Epithelial cell of esophagus (primary cell): ENCODE data around the gene NRG3.

ENCODE experiments used
- DNase-seq: peaks from one replicate; pipeline ENCODE4 v3.0.0; 2010; ENCODE audit warnings: low read depth
- H3K4me3 ChIP-seq: 2 replicates; pipeline ENCODE4 v1.5.1; 2011; ENCODE audit warnings: mild to moderate bottlenecking, low read length, control low read depth
- TF ChIP-seq, protein P1 (sequence below): IDR thresholded peaks from 2 replicates; pipeline ENCODE4 v1.5.1; 2011; ENCODE audit warnings: low read depth, mild to moderate bottlenecking, low read length, control low read depth, inconsistent platforms; ENCODE audit not compliant: insufficient read depth; ENCODE audit errors: missing control alignments

NRG3 gene

DNA sequence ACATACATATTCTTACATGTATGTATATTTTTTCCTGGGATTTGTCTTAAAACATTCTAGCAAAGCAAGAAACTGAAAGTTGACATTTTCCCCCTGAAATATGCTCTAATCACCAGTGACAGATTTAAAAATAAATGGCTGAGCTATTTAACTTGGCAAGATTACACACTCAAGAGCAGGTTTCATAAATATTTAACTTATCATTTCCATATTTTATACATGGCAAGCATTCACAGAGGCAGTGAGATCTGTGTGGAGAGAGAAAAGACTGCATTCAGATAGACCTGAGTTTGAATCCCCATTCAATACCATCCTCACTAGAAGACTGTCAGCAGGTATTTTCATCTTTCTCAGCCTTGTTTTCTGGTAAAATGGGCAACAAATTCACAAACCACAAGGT, 1043.0 kb downstream of the NRG3 start:
- no peak overlapping the region for H3K4me3 ChIP-seq
- TF ChIP-seq, protein P1, sequence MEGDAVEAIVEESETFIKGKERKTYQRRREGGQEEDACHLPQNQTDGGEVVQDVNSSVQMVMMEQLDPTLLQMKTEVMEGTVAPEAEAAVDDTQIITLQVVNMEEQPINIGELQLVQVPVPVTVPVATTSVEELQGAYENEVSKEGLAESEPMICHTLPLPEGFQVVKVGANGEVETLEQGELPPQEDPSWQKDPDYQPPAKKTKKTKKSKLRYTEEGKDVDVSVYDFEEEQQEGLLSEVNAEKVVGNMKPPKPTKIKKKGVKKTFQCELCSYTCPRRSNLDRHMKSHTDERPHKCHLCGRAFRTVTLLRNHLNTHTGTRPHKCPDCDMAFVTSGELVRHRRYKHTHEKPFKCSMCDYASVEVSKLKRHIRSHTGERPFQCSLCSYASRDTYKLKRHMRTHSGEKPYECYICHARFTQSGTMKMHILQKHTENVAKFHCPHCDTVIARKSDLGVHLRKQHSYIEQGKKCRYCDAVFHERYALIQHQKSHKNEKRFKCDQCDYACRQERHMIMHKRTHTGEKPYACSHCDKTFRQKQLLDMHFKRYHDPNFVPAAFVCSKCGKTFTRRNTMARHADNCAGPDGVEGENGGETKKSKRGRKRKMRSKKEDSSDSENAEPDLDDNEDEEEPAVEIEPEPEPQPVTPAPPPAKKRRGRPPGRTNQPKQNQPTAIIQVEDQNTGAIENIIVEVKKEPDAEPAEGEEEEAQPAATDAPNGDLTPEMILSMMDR, result no peak
- no peak for DNase-seq

DNA sequence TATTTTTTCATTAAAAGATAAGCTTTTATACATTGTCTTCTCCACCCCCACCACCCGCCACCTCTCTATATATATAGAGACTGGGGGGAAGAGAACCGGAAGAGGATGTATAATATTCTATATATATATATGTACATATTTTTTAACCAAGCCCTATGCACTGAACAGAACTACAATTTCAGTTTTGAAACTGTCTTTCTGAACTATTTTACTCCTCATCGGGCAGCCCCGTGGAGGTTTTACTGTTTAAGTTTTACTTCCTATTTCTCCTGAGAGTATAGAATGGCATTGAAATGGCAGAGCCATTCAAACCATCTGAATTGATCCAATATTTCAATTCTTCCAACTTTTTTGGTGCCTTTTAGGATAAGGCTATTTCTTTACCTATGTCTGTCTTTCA, 1047.1 kb downstream of the NRG3 start:
- H3K4me3 ChIP-seq, result no peak overlapping the region
- TF ChIP-seq, protein P1, result no peak
- DNase-seq, result no peak

DNA sequence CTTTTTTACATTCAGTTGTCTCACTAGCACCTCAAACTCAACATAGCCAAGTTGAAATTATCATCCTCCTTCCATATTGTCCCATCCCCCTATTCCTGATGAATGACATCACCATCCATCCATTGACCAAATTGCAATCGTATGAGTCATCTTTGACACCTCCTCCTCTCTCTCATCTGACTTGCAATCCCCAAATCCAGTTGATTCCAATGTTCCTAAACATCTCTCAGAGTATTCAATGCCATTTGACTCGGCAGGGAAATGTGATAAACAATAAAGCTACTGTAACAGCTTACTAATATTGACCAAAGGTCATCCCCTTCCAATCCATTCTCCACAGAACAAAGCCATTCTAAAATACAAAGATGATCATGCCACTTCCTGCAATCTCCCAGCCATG, 1047.8 kb downstream of the NRG3 start:
- DNase-seq, result no peak
- TF ChIP-seq, protein P1, result no peak
- H3K4me3 ChIP-seq, result no peak overlapping the region

DNA sequence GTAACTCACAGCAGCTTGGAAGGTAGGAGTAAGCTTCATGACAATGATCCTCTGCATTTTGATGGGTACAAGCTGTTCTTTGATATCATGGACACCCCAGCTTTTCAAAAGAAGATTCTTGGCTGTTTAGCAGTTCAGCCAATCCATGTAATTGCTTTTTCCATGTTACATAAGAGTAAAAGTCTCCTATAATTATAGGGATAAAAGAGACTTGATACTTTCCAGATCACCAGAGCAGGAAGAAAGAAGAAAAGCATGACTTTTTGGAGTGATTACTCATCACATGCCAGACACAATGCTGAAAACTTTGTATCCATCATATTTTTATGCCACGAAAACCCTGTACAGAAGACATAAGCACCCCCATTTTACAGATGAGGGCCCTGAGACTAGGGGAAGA, 1049.7 kb downstream of the NRG3 start:
- no peak overlapping the region for H3K4me3 ChIP-seq
- no peak for DNase-seq

DNA sequence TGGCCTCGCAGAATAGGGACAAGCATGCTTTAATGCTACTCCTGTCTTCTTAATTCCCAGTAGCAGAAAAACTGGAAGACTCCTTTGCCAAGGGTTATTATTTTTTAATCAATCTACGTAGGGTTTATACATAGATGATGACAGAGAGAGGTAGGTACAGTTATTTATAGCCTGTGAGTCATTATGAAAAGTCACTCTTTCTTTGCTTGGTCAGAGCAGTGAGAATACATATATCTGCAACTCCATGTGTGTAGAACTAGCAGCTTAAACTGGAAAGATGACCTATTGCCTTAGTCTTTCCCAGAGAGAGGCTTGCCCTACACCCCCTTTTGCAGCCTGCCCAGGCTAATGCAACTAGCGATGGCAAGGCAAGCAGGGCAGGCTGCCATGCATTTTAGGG, 1050.6 kb downstream of the NRG3 start:
- TF ChIP-seq, protein P1, result no peak
- peak; percentile 0 for DNase-seq
- no peak overlapping the region for H3K4me3 ChIP-seq

More for the DNA sequence above, 1049.7 kb downstream of the NRG3 start:
- TF ChIP-seq, protein P1, result no peak

DNA sequence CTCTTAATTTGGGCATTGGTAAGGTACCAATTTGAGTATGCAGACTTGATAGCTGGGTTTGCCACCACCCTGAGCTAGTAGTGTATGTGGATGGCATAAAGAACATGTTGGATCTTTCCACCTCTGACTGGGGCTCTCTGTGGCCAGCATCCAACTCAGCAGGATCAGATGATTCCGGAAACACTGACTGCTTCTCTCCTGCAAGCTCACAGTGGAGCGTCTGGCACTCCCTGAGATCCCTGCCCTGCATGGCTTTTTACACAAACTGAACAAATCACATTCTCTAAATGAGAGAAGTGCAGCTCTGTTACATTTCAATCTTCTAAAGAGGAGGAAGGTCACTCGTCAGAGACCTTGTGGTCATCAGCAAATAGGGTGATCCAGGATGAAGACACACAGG, 1057.5 kb downstream of the NRG3 start:
- TF ChIP-seq, protein P1, result no peak
- H3K4me3 ChIP-seq, result no peak overlapping the region
- no peak for DNase-seq

DNA sequence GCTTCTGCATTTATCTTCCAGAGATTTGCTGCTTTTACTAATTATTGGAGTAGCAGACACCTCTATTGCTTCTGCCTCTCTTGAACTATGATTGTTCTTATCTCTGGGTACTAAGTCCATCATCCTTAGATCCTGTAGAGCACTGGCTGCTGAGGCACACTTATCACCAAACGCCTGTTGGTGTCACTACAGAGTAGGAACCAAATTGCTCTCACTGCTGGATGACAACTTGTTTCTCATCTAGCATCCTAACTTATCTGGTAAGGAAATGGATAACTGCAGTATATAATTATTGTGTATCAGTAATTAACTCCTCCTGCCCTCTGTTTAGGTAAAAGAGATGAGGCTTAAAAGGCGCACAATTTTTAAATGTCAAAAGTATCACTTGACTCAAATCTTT, 1059.4 kb downstream of the NRG3 start:
- no peak overlapping the region for H3K4me3 ChIP-seq
- TF ChIP-seq, protein P1, result peak; percentile 24
- DNase-seq, result peak; percentile 1
